K562 (cell line): Measurements from ENCODE around the gene HAGHL. TPM values are rescaled to one million over a fixed set of nuclear protein-coding genes. Genes with fewer than 3 reads are reported as not detected.

Experiments
- CAMTA2 ChIP-seq: fragments of 250-450 bp; sonication (Bioruptor Pico); conservative IDR thresholded peaks from 2 replicates; pipeline ENCODE4 v1.5.1; 2022
- CBX1 ChIP-seq: sonication (generic); IDR thresholded peaks from 2 replicates; pipeline ENCODE4 v1.6.1; 2016; ENCODE audit warnings: antibody characterized with exemption, low read depth, mild to moderate bottlenecking
- CREB3L1 ChIP-seq: fragments of 450-650 bp; IDR thresholded peaks from 2 replicates; pipeline ENCODE4 v1.6.1; 2014; ENCODE audit warnings: low read depth, mild to moderate bottlenecking, moderate library complexity, borderline replicate concordance
- EHMT2 ChIP-seq: fragments of 450-650 bp; IDR thresholded peaks from 2 replicates; pipeline ENCODE4 v1.6.1; 2018; ENCODE audit warnings: antibody characterized with exemption
- FOXJ2 ChIP-seq: fragments of 200-800 bp; sonication (Bioruptor generic); IDR thresholded peaks from 2 replicates; pipeline ENCODE4 v1.6.1; 2016; ENCODE audit warnings: missing genetic modification characterization, missing compliant biosample characterization
- POLR2G ChIP-seq: fragments of 200-400 bp; formaldehyde crosslinking; IDR thresholded peaks from 2 replicates; pipeline ENCODE4 v1.6.1; 2017; ENCODE audit warnings: low read depth, mild to moderate bottlenecking, antibody characterized with exemption, low read length, moderate library complexity
- RBM15 ChIP-seq: fragments of 200-400 bp; formaldehyde crosslinking; IDR thresholded peaks from 2 replicates; pipeline ENCODE4 v1.6.1; 2018; ENCODE audit warnings: mild to moderate bottlenecking, low read length, moderate library complexity; ENCODE audit not compliant: insufficient read depth
- TCF15 ChIP-seq: fragments of 250-450 bp; sonication (Bioruptor Pico); IDR thresholded peaks from 2 replicates; pipeline ENCODE4 v1.8.0; 2022; ENCODE audit warnings: moderate library complexity, mild to moderate bottlenecking, inconsistent platforms
- TCF7L2 ChIP-seq: fragments of 150-350 bp; IDR thresholded peaks from 2 replicates; pipeline ENCODE4 v1.6.1; 2016; ENCODE audit warnings: low read depth, mild to moderate bottlenecking, low read length, moderate library complexity
- YBX1 ChIP-seq: fragments of 450-650 bp; IDR thresholded peaks from 2 replicates; pipeline ENCODE4 v1.7.1; 2016; ENCODE audit warnings: mild to moderate bottlenecking
- ZBTB40 ChIP-seq, 2 experiments: fragments of 450-650 bp in 1 of 2; sonication (generic) in 1 of 2; formaldehyde crosslinking in 1 of 2; IDR thresholded peaks; 2 replicates each; pipeline versions ENCODE4 v1.7.1 to v1.9.0; 2016 to 2022; ENCODE audit warnings: inconsistent platforms in 1 of 2, mild to moderate bottlenecking in 1 of 2, missing genetic modification reagents in 1 of 2
- ZKSCAN1 ChIP-seq: fragments of 150-350 bp; IDR thresholded peaks from 2 replicates; pipeline ENCODE4 v1.6.1; 2016; ENCODE audit warnings: low read depth, low read length
- ZNF23 ChIP-seq: fragments of 250-450 bp; sonication (Bioruptor Pico); IDR thresholded peaks from 2 replicates; pipeline ENCODE4 v1.4.0; 2020; ENCODE audit warnings: mild to moderate bottlenecking
- ZNF316 ChIP-seq: fragments of 450-650 bp; IDR thresholded peaks from 2 replicates; pipeline ENCODE4 v1.6.1; 2016
- ZNF354B ChIP-seq: fragments of 250-450 bp; sonication (Bioruptor Pico); IDR thresholded peaks from 2 replicates; pipeline ENCODE4 v1.4.0; 2020
- ZZZ3 ChIP-seq: fragments of 450-650 bp; IDR thresholded peaks from 2 replicates; pipeline ENCODE4 v1.6.1; 2016; ENCODE audit warnings: antibody characterized with exemption, mild to moderate bottlenecking, moderate library complexity
- polyA plus RNA-seq, 8 experiments: library from polyadenylated mRNA; depleted of rRNA in 4 of 8; stranded (reverse) in 5 of 8; unstranded in 3 of 8; fragments of >200 nt; fragmentation: Nextera tagmentation in 2 of 8; fragmentation: Illumina TruSeq in 1 of 8; extraction: Ambion mirVana in 2 of 8; extraction: Trizol in 1 of 8; gene quantifications; 2 replicates each; pipeline versions ENCODE4 v1.2.1 to v1.2.3, GENCODE V29; 2011 to 2014; ENCODE audit warnings: inconsistent platforms in 1 of 8, missing spikeins in 1 of 8
- total RNA-seq, 7 experiments: library from RNA; depleted of rRNA in 6 of 7; stranded (reverse); fragments of >200 nt in 6 of 7; fragmentation: Illumina TruSeq in 2 of 7; extraction: Trizol in 2 of 7; gene quantifications; 2 replicates each; pipeline versions ENCODE4 v1.2.1 to v1.2.3, GENCODE V29; 2011 to 2021; ENCODE audit warnings: low replicate concordance in 1 of 7

HAGHL gene
- total and polyA plus RNA-seq, 9 of the 15 experiments (the other 6 are each of a cell fraction or from before 2014, with no cell fraction given), result 0.31 to 83.4 (median 20.7) TPM

- TF ChIP-seq ZBTB40 (IDR thresholded peaks at IDR 0.05) (no peak), ZBTB40 (CRISPR knock-in tag; IDR thresholded peaks at IDR 0.05) (no peak), CBX1 (peak; percentile 39; the same call in 1 of the 2 replicates), ZNF23 (CRISPR knock-in tag) (no peak), CREB3L1 (no peak), RBM15 (no peak), POLR2G (peak; percentile 60; the same call in 1 of the 2 replicates), TCF15 (CRISPR knock-in tag) (no peak), ZZZ3 (no peak), ZKSCAN1 (no peak), TCF7L2 (no peak), CAMTA2 (CRISPR knock-in tag) (no peak), ZNF316 (peak; percentile 78), YBX1 (no peak), FOXJ2 (tag) (no peak), EHMT2 (no peak), ZNF354B (no peak)
Observed at GRCh38 chr16:722835-723633, 3.9 kb upstream of the HAGHL start (continued).
